Fibroblast of lung (primary cell): ENCODE data around the gene ODAD3.

Experiments
- EZH2 ChIP-seq: IDR thresholded peaks from 2 replicates; pipeline ENCODE4 v1.5.1; 2012; ENCODE audit warnings: low read length, control low read depth, mild to moderate bottlenecking; ENCODE audit errors: missing control alignments
- TF ChIP-seq, protein P1 (sequence below), 2 donors: IDR thresholded peaks in 1 of 2; conservative IDR thresholded peaks in 1 of 2; 1 replicate in 1 of 2; 2 replicates in 1 of 2; pipeline ENCODE4 v1.5.1; 2011 to 2012; ENCODE audit warnings: low read length in 2 of 2, control low read depth in 1 of 2, inconsistent platforms in 1 of 2, low read depth in 1 of 2, mild to moderate bottlenecking in 1 of 2

DNA sequence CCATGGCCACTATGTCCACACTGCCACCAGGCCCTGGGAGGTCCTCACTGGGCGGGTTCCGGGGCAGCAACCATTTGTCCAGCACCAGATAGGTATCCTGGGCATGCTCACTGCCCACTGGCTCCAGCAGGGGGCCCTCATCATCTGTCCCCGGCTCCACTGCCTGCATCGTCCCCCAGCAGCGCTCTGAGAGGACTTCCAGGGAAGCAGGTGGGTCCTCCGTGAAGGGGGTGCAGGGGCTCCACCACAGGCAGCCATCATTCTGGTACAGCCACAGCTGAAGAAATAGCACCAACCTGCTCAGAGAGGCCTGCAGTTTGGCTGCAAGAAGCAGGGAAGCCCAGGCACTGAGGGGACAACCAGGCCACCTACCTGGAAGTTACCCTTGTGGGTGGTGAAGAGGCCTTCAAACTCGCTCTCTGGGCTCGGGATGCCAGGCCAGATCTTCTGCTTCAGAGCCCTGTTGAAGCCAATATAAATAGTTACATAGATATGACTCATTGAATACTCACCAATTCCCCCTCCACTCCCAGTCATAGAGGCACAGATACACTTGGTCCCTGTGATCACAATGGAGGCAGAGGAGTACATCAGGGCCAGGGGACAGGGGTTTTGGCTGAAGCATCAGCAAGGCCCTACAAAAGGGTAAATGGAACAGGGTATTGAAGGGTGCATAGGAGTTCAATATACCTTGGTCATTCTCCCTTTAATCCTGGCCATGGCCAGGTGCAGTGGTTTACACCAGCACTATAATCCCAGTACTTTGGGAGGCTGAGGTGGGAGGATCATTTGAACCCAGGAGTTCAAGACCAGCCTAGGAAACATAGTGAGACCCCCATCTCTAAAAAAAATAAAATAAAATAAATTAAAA is 56.4 kb downstream of the ODAD3 start:
- TF ChIP-seq, protein P1, sequence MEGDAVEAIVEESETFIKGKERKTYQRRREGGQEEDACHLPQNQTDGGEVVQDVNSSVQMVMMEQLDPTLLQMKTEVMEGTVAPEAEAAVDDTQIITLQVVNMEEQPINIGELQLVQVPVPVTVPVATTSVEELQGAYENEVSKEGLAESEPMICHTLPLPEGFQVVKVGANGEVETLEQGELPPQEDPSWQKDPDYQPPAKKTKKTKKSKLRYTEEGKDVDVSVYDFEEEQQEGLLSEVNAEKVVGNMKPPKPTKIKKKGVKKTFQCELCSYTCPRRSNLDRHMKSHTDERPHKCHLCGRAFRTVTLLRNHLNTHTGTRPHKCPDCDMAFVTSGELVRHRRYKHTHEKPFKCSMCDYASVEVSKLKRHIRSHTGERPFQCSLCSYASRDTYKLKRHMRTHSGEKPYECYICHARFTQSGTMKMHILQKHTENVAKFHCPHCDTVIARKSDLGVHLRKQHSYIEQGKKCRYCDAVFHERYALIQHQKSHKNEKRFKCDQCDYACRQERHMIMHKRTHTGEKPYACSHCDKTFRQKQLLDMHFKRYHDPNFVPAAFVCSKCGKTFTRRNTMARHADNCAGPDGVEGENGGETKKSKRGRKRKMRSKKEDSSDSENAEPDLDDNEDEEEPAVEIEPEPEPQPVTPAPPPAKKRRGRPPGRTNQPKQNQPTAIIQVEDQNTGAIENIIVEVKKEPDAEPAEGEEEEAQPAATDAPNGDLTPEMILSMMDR (conservative IDR thresholded peaks at IDR 0.05 in 1 of 2, IDR thresholded peaks at IDR 0.05 in 1 of 2; ENCODE audit: low read depth in 1 of 2, low read length in 2 of 2) = peak; percentile 50 to 52
- TF ChIP-seq EZH2 = no peak
